ENCODE results near the gene DHX30.

Gene DHX30

GRCh38 chr3:47782446-47783308 is 20.3 kb upstream of the DHX30 start:
- TF ChIP-seq POLR2AphosphoS5 (IDR thresholded peaks at IDR 0.05; ENCODE audit: low read depth, low read length) (no peak), SIN3A (IDR thresholded peaks at IDR 0.05; ENCODE audit: borderline replicate concordance, insufficient read depth, low read length) (no peak), FOXP2 (optimal IDR thresholded peaks at IDR 0.05; ENCODE audit: borderline replicate concordance, extremely low read depth, extremely low read length, insufficient read depth) (no peak), REST (IDR thresholded peaks at IDR 0.05; ENCODE audit: insufficient read depth in 1 of 2, low read depth in 2 of 2, low read length in 2 of 2) (no peak), TAF1 (IDR thresholded peaks at IDR 0.05; ENCODE audit: borderline replicate concordance, insufficient read depth, low read length) (no peak)

- no peak for TF ChIP-seq TAF1 (IDR thresholded peaks at IDR 0.05; ENCODE audit: borderline replicate concordance, insufficient read depth, low read length)
- no peak for TF ChIP-seq SIN3A (IDR thresholded peaks at IDR 0.05; ENCODE audit: borderline replicate concordance, insufficient read depth, low read length)
- no peak for TF ChIP-seq POLR2AphosphoS5 (IDR thresholded peaks at IDR 0.05; ENCODE audit: low read depth, low read length)
- no peak for TF ChIP-seq REST (IDR thresholded peaks at IDR 0.05; ENCODE audit: insufficient read depth in 1 of 2, low read depth in 2 of 2, low read length in 2 of 2)
- no peak for TF ChIP-seq FOXP2 (optimal IDR thresholded peaks at IDR 0.05; ENCODE audit: borderline replicate concordance, extremely low read depth, extremely low read length, insufficient read depth)
These were observed 19.3 kb upstream of the DHX30 start for GRCh38 chr3:47783673-47784072.

- no peak for TF ChIP-seq FOXP2 (optimal IDR thresholded peaks at IDR 0.05; ENCODE audit: borderline replicate concordance, extremely low read depth, extremely low read length, insufficient read depth)
- no peak for TF ChIP-seq POLR2AphosphoS5 (IDR thresholded peaks at IDR 0.05; ENCODE audit: low read depth, low read length)
- no peak for TF ChIP-seq TAF1 (IDR thresholded peaks at IDR 0.05; ENCODE audit: borderline replicate concordance, insufficient read depth, low read length)
- no peak for TF ChIP-seq SIN3A (IDR thresholded peaks at IDR 0.05; ENCODE audit: borderline replicate concordance, insufficient read depth, low read length)
- no peak for TF ChIP-seq REST (IDR thresholded peaks at IDR 0.05; ENCODE audit: insufficient read depth in 1 of 2, low read depth in 2 of 2, low read length in 2 of 2)
These were observed 11.6 kb upstream of the DHX30 start for GRCh38 chr3:47791193-47791855.

GRCh38 chr3:47792699-47793098 is 10.2 kb upstream of the DHX30 start:
- TF ChIP-seq REST (IDR thresholded peaks at IDR 0.05; ENCODE audit: insufficient read depth in 1 of 2, low read depth in 2 of 2, low read length in 2 of 2) (no peak), FOXP2 (optimal IDR thresholded peaks at IDR 0.05; ENCODE audit: borderline replicate concordance, extremely low read depth, extremely low read length, insufficient read depth) (no peak), TAF1 (IDR thresholded peaks at IDR 0.05; ENCODE audit: borderline replicate concordance, insufficient read depth, low read length) (no peak), POLR2AphosphoS5 (IDR thresholded peaks at IDR 0.05; ENCODE audit: low read depth, low read length) (no peak), SIN3A (IDR thresholded peaks at IDR 0.05; ENCODE audit: borderline replicate concordance, insufficient read depth, low read length) (no peak)
